Right ventricle myocardium inferior (tissue), 1 donor: ENCODE results near the gene ANKRD13D. TPM values are rescaled to one million over a fixed set of nuclear protein-coding genes. Genes with fewer than 3 reads are reported as not detected.
A peak's percentile ranks its signal among the peaks of the same experiment; 100 is the strongest.

Experiments
- ATAC-seq: fragments of 200-7000 bp; cut with Tn5 transposase; one replicate; pipeline ENCODE4 v1.9.1; 2020; ENCODE audit warnings: mild to moderate bottlenecking, moderate library complexity
- DNase-seq: peaks from one replicate; pipeline ENCODE4 v3.0.0; 2021; ENCODE audit errors: missing footprints
- intact Hi-C: fragments of 100-400 bp; cut with DNase I; formaldehyde crosslinking; loops from one replicate; pipeline ENCODE4 v1.11.0; 2022
- total RNA-seq: library from RNA; stranded (reverse); fragmentation: NEBNext Ultra II Directional; extraction: Animal tissue kit (Norgen Biotek cat#: 25700); gene quantifications from one replicate; pipeline ENCODE4 v1.2.1, GENCODE V29; 2021
- donor health status: DM: no; HTN: yes; CAD: no; lungs with severe emphysema.

ANKRD13D gene
- total RNA-seq, 1 donor from 2014 or later, result 15.2 TPM

DNA sequence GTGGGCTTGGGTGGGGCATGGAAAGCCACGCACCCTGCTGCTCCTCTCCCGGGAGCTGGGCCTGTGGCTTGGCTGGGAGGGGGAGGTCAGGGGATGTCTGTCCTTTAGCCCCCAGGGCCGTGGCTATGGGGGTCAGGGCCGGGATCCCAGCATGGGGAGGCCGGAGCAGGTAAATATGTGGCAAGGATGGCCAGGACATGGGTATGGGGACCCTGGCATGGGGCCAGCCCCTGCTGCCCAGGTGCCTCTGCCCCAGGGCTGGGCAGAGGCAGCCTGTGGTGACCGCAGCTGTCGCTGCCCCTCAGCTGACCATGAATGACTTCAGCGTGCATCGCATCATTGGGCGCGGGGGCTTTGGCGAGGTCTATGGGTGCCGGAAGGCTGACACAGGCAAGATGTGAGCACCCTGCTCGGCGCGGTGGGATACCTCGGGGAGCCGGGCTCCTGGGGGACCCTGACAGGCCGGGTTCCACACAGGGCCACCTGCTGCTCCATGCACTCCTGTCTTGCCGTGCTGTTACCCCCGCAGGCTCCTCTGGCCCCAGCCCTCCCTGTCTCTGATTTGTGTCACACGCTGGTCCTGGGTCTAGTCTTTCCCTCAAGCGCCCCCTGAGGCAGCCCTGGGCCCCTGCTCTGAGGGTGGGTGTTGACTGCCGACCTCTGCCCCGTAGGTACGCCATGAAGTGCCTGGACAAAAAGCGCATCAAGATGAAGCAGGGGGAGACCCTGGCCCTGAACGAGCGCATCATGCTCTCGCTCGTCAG is 8.1 kb upstream of the ANKRD13D start:
- DNase-seq (peak; percentile 64), ATAC-seq (no peak)
- intact Hi-C loops, result no loop called here

DNA sequence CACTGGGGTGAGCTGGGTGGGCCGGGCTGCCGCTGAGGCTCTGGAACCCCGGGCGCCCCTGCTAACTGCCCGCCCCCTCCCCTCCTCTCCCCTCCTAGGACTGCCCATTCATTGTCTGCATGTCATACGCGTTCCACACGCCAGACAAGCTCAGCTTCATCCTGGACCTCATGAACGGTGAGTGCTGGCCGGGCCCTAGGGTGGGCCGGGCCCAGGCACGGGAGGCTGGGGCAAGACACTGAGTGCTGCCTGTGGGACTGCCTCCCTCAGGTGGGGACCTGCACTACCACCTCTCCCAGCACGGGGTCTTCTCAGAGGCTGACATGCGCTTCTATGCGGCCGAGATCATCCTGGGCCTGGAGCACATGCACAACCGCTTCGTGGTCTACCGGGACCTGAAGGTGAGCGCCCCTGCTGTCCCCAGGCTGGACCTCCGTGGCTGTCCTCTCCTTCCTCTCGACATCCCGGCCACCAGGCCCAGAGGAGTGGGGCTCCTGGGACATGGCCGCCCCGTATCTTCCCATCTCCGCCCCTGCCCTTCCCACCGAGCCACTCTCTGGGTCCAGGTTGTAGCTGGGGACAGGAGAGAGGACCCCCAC is 7.5 kb upstream of the ANKRD13D start:
- peak; percentile 13 for DNase-seq

GRCh38 chr11:67282155-67282875 is 6.8 kb upstream of the ANKRD13D start:
- intact Hi-C loops, result no loop called here
- ATAC-seq (no peak), DNase-seq (no peak)

More for the DNA sequence above, 7.5 kb upstream of the ANKRD13D start:
- ATAC-seq, result no peak
- intact Hi-C loops, result no loop called here

DNA sequence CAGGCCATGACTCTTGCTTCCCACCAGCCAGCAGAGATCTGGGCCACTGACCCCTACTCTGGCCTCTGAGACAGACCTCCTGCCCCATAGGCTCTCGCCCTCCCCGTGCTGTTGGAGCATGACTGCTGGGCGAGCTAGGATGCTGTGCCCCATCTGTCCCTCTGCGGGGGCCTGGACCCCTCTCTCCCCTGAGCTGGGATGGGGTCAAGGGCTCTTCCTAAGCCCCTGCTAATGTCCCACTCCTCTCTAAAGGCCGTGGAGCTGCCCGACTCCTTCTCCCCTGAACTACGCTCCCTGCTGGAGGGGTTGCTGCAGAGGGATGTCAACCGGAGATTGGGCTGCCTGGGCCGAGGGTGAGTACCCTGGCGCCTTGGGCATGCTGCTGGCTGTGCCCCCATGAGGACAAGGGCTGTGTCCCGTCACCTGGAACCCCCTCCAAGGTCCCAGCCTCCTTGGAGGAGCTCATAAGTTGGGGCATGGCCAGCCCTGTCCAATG is 6.2 kb upstream of the ANKRD13D start:
- ATAC-seq (no peak), DNase-seq (no peak)
- intact Hi-C loops, result no loop called here

DNA sequence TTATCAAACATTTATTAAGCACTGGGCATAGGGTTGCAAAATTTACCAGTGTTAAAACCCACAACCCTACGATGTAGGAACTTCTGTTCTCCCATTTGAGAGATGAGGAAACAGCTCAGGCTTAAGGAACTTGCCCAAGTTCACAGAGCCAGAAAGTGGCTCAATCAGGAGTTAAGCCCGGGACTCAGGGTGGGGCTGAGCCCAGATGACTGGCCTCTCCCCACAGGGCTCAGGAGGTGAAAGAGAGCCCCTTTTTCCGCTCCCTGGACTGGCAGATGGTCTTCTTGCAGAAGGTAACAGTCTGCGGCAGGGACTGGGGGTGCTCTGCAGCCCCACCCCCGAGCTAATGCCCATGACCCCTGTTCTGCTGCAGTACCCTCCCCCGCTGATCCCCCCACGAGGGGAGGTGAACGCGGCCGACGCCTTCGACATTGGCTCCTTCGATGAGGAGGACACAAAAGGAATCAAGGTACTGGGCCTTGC is 5.6 kb upstream of the ANKRD13D start:
- intact Hi-C loops, result no loop called here

DNA sequence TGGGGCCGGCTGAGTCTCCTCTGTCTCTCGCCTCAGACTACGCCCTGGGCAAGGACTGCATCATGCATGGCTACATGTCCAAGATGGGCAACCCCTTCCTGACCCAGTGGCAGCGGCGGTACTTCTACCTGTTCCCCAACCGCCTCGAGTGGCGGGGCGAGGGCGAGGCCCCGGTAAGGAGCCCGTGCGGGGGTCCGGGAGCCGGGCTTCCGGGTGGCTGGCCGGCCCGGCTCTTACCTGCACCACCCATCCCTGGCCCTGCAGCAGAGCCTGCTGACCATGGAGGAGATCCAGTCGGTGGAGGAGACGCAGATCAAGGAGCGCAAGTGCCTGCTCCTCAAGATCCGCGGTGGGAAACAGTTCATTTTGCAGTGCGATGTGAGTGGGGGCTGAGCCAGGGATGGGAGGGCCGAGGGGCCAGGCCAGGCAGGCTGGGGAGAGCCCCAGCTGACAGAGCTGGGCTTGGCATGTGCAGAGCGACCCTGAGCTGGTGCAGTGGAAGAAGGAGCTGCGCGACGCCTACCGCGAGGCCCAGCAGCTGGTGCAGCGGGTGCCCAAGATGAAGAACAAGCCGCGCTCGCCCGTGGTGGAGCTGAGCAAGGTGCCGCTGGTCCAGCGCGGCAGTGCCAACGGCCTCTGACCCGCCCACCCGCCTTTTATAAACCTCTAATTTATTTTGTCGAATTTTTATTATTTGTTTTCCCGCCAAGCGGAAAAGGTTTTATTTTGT is 4.1 kb upstream of the ANKRD13D start:
- intact Hi-C loops, result no loop called here
- DNase-seq, result peak; percentile 79
- ATAC-seq, result no peak

More for the DNA sequence above, 5.6 kb upstream of the ANKRD13D start:
- ATAC-seq (peak; percentile 9), DNase-seq (no peak)

- peak; percentile 63 for DNase-seq
- intact Hi-C loops, result no loop called here
- no peak for ATAC-seq
Observed at GRCh38 chr11:67285541-67286498, 3.3 kb upstream of the ANKRD13D start.

GRCh38 chr11:67286621-67287333 is 2.3 kb upstream of the ANKRD13D start:
- intact Hi-C loops, result no loop called here
- ATAC-seq (no peak), DNase-seq (peak; percentile 80)

DNA sequence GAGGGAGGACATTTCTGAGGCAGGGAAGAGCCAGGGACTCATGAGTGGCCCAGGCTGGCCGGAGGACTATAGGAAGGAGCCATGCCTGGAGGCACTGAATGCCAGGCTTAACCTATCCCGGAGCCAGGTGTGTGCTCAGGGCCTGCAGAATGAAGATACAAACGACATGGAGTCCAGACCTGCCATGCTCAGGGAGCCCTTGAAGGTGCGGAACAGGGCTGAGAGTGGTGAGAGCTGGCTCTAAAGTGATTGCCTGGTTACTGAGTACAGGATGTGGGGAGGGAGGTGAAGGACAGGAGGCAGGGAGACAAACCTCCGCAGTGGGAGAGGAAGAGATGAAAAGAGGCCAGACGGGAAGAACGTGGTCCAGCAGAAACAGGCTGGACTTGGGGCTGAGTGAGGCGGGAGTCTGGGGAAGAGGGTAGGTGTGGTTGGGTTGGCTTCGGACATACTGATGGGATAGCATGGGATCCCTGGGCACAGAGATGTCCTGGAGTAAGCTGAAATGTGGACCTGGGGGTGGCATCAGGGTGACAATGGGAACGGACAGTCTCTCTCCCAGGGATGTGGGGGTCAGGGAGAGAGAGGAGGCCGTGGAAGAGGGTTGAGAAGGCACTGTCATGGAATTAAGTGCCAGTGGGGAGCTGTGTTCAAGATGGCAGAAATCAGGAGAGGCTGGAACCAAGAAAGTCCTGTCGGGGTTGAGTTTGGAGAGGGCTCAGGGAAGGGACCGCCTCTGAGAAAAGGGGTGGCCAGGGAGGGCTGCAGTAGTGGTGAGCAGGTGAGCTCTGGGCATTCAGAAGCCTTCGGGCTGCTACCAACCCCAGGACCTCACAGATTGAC is 1.5 kb upstream of the ANKRD13D start:
- intact Hi-C loops, result loop anchor here (2.0 kb wide), 1 partner anchor 21 kb away; the partner anchor contains the start of gene GRK2
- DNase-seq (peak; percentile 55), ATAC-seq (no peak)

DNA sequence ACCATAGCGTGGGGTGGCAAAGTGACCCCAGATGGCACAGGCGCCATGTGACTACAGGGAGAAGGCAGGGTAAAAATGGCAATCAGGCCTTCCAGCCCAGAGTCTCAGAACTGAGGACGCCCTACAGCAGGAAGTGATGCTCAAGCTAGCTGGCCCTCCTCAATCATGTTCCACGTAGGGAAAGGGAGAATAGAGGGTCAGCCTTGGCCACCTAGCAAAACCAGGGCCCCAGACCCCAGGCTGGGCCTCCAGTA is 978 bp upstream of the ANKRD13D start:
- ATAC-seq (no peak), DNase-seq (no peak)
- intact Hi-C loops, result loop anchor here (2.0 kb wide), 1 partner anchor 21 kb away; the partner anchor contains the start of gene GRK2

DNA sequence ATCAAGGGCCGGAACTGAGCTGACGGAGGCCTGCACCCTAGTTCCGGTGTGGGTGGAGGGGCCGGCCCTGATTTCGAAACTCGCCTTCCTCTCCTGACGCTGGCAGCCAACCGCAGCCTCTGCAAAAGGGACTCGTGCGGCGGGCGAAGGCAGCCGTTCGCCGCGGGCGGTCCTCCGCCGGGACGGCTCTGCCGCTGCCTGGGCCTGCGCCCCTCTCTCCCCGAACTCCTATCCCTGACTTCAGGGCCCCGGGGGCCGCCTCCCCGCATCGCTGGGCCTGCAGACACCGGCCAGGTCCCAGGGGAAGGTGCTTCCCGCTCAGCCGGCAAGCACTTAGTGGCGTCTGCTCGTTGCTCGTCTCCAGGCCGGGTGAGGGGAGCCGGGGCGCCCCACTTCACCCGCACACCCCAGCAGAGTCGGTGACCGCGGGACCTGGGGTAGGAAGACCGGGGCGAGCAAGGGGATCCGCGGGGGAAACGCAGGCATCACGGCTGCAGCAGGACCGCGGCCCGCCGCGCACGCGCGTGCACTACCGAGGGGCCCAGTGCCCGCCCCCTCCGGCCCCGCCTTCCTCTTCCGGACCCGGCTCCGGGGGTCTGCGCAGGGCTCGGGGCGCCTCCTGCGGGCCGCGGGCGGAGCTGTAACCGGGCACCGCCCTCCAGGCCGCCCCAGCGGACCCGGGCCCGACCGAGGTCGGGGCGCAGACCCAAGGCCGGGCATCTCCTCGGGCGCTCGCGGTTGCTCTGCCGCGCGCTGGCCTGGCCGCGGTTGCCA is 464 bp upstream of the ANKRD13D start:
- intact Hi-C loops, result loop anchor here (2.0 kb wide), 1 partner anchor 22 kb away; the partner anchor contains the start of gene GRK2
- DNase-seq (peak; percentile 96), ATAC-seq (peak; percentile 88)

GRCh38 chr11:67289651-67290479 is 762 bp downstream of the ANKRD13D start:
- DNase-seq, result peak; percentile 81
- intact Hi-C loops, result loop anchor here (2.0 kb wide), 1 partner anchor 23 kb away; the partner anchor contains the start of gene GRK2
- ATAC-seq, result peak; percentile 0

- peak; percentile 78 for DNase-seq
- no peak for ATAC-seq
- intact Hi-C loops, result no loop called here
Observed at GRCh38 chr11:67290801-67291200, 1.7 kb downstream of the ANKRD13D start.

DNA sequence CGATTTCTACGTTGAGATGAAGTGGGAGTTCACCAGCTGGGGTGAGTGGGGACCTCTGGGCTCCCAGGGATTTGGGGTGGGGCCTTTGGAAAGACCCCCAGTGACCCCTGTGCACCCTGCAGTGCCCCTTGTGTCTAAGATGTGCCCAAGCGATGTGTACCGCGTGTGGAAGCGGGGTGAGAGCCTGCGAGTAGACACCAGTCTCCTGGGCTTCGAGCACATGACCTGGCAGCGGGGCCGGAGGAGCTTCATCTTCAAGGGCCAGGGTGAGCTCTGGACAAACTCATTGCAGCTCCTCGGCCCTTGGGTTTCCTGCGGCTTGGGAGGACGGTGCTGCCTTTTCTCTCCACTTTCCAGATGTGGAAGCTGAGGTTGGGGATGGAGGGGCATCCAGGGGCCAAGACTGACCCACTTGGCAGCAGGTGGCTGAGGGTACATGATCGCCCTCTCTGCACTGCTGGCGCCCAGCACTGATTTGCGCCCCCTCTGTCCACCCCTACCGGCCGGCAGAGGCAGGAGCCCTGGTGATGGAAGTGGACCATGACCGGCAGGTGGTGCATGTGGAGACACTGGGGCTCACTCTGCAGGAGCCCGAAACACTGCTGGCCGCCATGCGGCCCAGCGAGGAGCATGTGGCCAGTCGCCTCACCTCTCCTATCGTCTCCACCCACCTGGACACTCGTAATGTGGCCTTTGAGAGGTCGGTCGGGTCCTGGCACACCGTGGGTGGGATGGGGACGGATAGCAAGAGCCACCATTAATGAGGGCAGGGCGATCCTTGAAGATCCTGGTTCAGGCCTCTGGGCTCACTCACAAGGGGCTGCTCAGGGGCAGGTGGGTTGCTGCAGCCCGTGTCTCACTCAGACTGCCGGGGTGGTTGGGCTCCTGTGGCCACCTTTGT is 2.6 kb downstream of the ANKRD13D start:
- intact Hi-C loops, result no loop called here
- ATAC-seq (no peak), DNase-seq (peak; percentile 55)
